Glutamatergic neuron (in vitro differentiated cells): ENCODE measurements around the gene GCNT3. TPM values are rescaled to one million over a fixed set of nuclear protein-coding genes. Genes with fewer than 3 reads are reported as not detected.

Experiments used
- DNase-seq: peaks from one replicate; pipeline ENCODE4 v3.0.0; 2022
- H3K27ac Mint-ChIP-seq: one replicate; pipeline ENCODE4 v1.8.0; 2020; ENCODE audit warnings: mild to moderate bottlenecking, mixed read lengths, inconsistent platforms; ENCODE audit not compliant: unreplicated experiment
- H3K27me3 Mint-ChIP-seq: one replicate; pipeline ENCODE4 v1.8.0; 2020; ENCODE audit warnings: mild to moderate bottlenecking, moderate library complexity, mixed read lengths, inconsistent platforms; ENCODE audit not compliant: unreplicated experiment
- H3K36me3 Mint-ChIP-seq: one replicate; pipeline ENCODE4 v1.8.0; 2020; ENCODE audit warnings: mild to moderate bottlenecking, mixed read lengths, inconsistent platforms; ENCODE audit not compliant: unreplicated experiment
- H3K4me1 Mint-ChIP-seq: one replicate; pipeline ENCODE4 v1.8.0; 2020; ENCODE audit warnings: mild to moderate bottlenecking, low read depth, mixed read lengths, inconsistent platforms; ENCODE audit not compliant: unreplicated experiment
- H3K4me3 Mint-ChIP-seq: one replicate; pipeline ENCODE4 v1.8.0; 2020; ENCODE audit warnings: mild to moderate bottlenecking, mixed read lengths, inconsistent platforms; ENCODE audit not compliant: unreplicated experiment
- H3K9me3 Mint-ChIP-seq: one replicate; pipeline ENCODE4 v1.8.0; 2020; ENCODE audit warnings: mild to moderate bottlenecking, moderate library complexity, mixed read lengths, inconsistent platforms; ENCODE audit not compliant: unreplicated experiment
- CTCF ChIP-seq: fragments of 200-600 bp; sonication (generic); IDR thresholded peaks from one replicate; pipeline ENCODE4 v1.5.0; 2021; ENCODE audit not compliant: partially characterized antibody, unreplicated experiment
- total RNA-seq: library from RNA; stranded (reverse); fragmentation: NEBNext Ultra II Directional; extraction: Animal tissue kit (Norgen Biotek cat#: 25700); gene quantifications from one replicate; pipeline ENCODE4 v1.2.1, GENCODE V29; 2021; ENCODE audit not compliant: unreplicated experiment

The GCNT3 gene
- total RNA-seq, 1 donor from 2014 or later, result not detected

DNA sequence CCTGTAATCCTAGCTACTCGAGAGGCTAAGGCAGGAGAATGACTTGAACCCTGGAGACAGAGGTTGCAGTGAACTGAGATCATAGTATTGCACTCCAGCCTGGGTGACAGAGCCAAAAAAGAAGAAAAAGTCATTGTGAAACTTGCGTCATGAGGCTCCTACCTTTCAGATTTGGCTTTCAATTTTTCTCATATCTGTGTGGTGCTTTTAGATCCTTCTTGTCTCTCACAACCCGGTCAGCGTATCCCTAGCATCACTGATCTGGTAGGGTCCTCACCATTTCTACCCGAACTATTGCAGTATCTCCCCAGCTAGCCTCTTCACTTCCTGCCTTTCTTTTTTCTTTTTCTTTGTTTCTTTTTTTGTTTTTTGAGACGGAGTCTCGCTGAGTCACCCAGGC lies 21.6 kb upstream of the GCNT3 start:
- Mint-ChIP-seq H3K9me3 (no peaks in the 10 kb centered on the region), H3K27ac (no peak overlapping the region), H3K4me3 (no peak overlapping the region), H3K27me3 (peaks cover 2% of the 10 kb centered on the region), H3K36me3 (no peaks in the 10 kb centered on the region), H3K4me1 (no peaks in the 10 kb centered on the region)
- no peak for DNase-seq
- TF ChIP-seq CTCF, result no peak

GRCh38 chr15:59591356-59591755 lies 20.2 kb upstream of the GCNT3 start:
- no peak overlapping the region for H3K27ac Mint-ChIP-seq
- TF ChIP-seq CTCF, result no peak
- no peaks in the 10 kb centered on the region for H3K9me3 Mint-ChIP-seq

GRCh38 chr15:59594493-59594942 lies 17.1 kb upstream of the GCNT3 start:
- no peak for DNase-seq
- H3K27me3 Mint-ChIP-seq, result peaks cover 5% of the 10 kb centered on the region
- no peaks in the 10 kb centered on the region for H3K4me1 Mint-ChIP-seq
- H3K9me3 Mint-ChIP-seq, result no peaks in the 10 kb centered on the region
- H3K36me3 Mint-ChIP-seq, result no peaks in the 10 kb centered on the region
- H3K4me3 Mint-ChIP-seq, result no peak overlapping the region
- no peak overlapping the region for H3K27ac Mint-ChIP-seq
- TF ChIP-seq CTCF, result no peak

More at GRCh38 chr15:59591356-59591755, 20.2 kb upstream of the GCNT3 start:
- Mint-ChIP-seq H3K4me1 (no peaks in the 10 kb centered on the region), H3K36me3 (no peaks in the 10 kb centered on the region), H3K27me3 (peaks cover 5% of the 10 kb centered on the region), H3K4me3 (no peak overlapping the region)
- DNase-seq, result no peak

DNA sequence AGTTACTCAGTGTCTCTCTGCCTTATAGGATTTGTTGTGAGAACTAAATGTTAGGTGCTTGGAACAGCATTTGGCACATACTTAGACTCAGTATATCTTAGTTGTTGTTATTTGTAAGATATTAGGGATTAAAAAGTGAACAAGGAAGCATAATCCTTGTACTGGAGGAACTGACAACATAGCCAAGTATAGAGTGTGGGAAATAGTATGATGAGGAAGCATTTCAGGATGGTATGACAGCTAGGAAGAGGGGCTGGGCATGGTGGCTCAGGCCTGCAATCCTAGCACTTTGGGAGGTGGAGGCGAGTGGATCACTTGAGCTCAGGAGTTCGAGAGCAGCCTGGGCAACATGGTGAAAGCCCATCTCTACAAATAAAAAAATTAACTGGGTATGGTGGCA lies 16.6 kb upstream of the GCNT3 start:
- Mint-ChIP-seq H3K4me1 (no peaks in the 10 kb centered on the region), H3K36me3 (no peaks in the 10 kb centered on the region), H3K4me3 (no peak overlapping the region), H3K27ac (no peak overlapping the region), H3K9me3 (no peaks in the 10 kb centered on the region), H3K27me3 (peaks cover 5% of the 10 kb centered on the region)
- DNase-seq, result no peak
- TF ChIP-seq CTCF, result no peak

- Mint-ChIP-seq H3K27ac (no peak overlapping the region), H3K4me1 (no peaks in the 10 kb centered on the region), H3K4me3 (no peak overlapping the region), H3K9me3 (no peaks in the 10 kb centered on the region), H3K36me3 (no peaks in the 10 kb centered on the region), H3K27me3 (peaks cover 5% of the 10 kb centered on the region)
- TF ChIP-seq CTCF, result no peak
- no peak for DNase-seq
These were observed 16.1 kb upstream of the GCNT3 start for GRCh38 chr15:59595434-59595915.
